ENCODE results near the gene TIAM1.

The TIAM1 gene

GRCh38 chr21:31185663-31186062 is 158.4 kb downstream of the TIAM1 start:
- Histone ChIP-seq H3K4me3 (ENCODE audit: insufficient read depth, low read length, poor library complexity, severe bottlenecking) (no peak overlapping the region), H3K36me3 (ENCODE audit: low read length) (no peaks in the 10 kb centered on the region), H2AFZ (ENCODE audit: low read depth, low read length, severe bottlenecking) (no peak overlapping the region), H3F3A (ENCODE audit: insufficient read depth) (no peaks in the 10 kb centered on the region), H4K20me1 (ENCODE audit: low read depth, low read length) (no peaks in the 10 kb centered on the region), H3K27ac (ENCODE audit: low read depth, low read length) (no peak overlapping the region), H3K9ac (ENCODE audit: low read length) (no peak overlapping the region), H3K4me2 (ENCODE audit: low read depth, low read length, poor library complexity, severe bottlenecking) (no peak overlapping the region), H3K9me3 (ENCODE audit: insufficient read depth, low read length) (no peaks in the 10 kb centered on the region), H3K9me2 (replicated peaks; ENCODE audit: insufficient read depth, low read length) (no peaks in the 10 kb centered on the region), H3K27me3 (ENCODE audit: low read length) (no peaks in the 10 kb centered on the region), H3K79me2 (ENCODE audit: insufficient read depth, low read length) (no peaks in the 10 kb centered on the region)
- TF ChIP-seq EZH2phosphoT487 (conservative IDR thresholded peaks at IDR 0.05; ENCODE audit: low read length) (no peak), CTCF (IDR thresholded peaks at IDR 0.05; ENCODE audit: insufficient read depth, low read length, poor library complexity, severe bottlenecking) (no peak)

GRCh38 chr21:31184876-31185275 is 159.2 kb downstream of the TIAM1 start:
- Histone ChIP-seq H3K4me3 (ENCODE audit: insufficient read depth, low read length, poor library complexity, severe bottlenecking) (no peak overlapping the region), H3K27ac (ENCODE audit: low read depth, low read length) (no peak overlapping the region), H4K20me1 (ENCODE audit: low read depth, low read length) (no peaks in the 10 kb centered on the region), H3F3A (ENCODE audit: insufficient read depth) (no peaks in the 10 kb centered on the region), H2AFZ (ENCODE audit: low read depth, low read length, severe bottlenecking) (no peak overlapping the region), H3K36me3 (ENCODE audit: low read length) (no peaks in the 10 kb centered on the region), H3K79me2 (ENCODE audit: insufficient read depth, low read length) (no peaks in the 10 kb centered on the region), H3K9me2 (replicated peaks; ENCODE audit: insufficient read depth, low read length) (no peaks in the 10 kb centered on the region), H3K9me3 (ENCODE audit: insufficient read depth, low read length) (no peaks in the 10 kb centered on the region), H3K27me3 (ENCODE audit: low read length) (no peaks in the 10 kb centered on the region), H3K9ac (ENCODE audit: low read length) (no peak overlapping the region), H3K4me2 (ENCODE audit: low read depth, low read length, poor library complexity, severe bottlenecking) (no peak overlapping the region)
- TF ChIP-seq CTCF (IDR thresholded peaks at IDR 0.05; ENCODE audit: insufficient read depth, low read length, poor library complexity, severe bottlenecking), result no peak
- no peak for TF ChIP-seq EZH2phosphoT487 (conservative IDR thresholded peaks at IDR 0.05; ENCODE audit: low read length)

- Histone ChIP-seq H3K9me2 (replicated peaks; ENCODE audit: insufficient read depth, low read length) (no peaks in the 10 kb centered on the region), H3K36me3 (ENCODE audit: low read length) (no peaks in the 10 kb centered on the region), H3K4me3 (ENCODE audit: insufficient read depth, low read length, poor library complexity, severe bottlenecking) (no peak overlapping the region), H4K20me1 (ENCODE audit: low read depth, low read length) (no peaks in the 10 kb centered on the region), H3K4me2 (ENCODE audit: low read depth, low read length, poor library complexity, severe bottlenecking) (no peak overlapping the region), H2AFZ (ENCODE audit: low read depth, low read length, severe bottlenecking) (no peak overlapping the region), H3K9me3 (ENCODE audit: insufficient read depth, low read length) (no peaks in the 10 kb centered on the region), H3K27me3 (ENCODE audit: low read length) (no peaks in the 10 kb centered on the region), H3K27ac (ENCODE audit: low read depth, low read length) (no peak overlapping the region), H3F3A (ENCODE audit: insufficient read depth) (no peaks in the 10 kb centered on the region), H3K9ac (ENCODE audit: low read length) (no peak overlapping the region), H3K79me2 (ENCODE audit: insufficient read depth, low read length) (no peaks in the 10 kb centered on the region)
- TF ChIP-seq EZH2phosphoT487 (conservative IDR thresholded peaks at IDR 0.05; ENCODE audit: low read length), result no peak
- no peak for TF ChIP-seq CTCF (IDR thresholded peaks at IDR 0.05; ENCODE audit: insufficient read depth, low read length, poor library complexity, severe bottlenecking)
Observed at GRCh38 chr21:31184459-31184858, 159.6 kb downstream of the TIAM1 start.

Measured in SU-DHL-6 (cell line).